NB4 (cell line): ENCODE results near the gene MTHFR.

Experiments used
- DNase-seq: peaks from one replicate; pipeline ENCODE4 v3.0.0; 2010; ENCODE audit warnings: low read depth
- H3K4me3 ChIP-seq: one replicate; pipeline ENCODE4 v1.5.1; 2011; ENCODE audit warnings: mild to moderate bottlenecking, low read depth, low read length, moderate library complexity
- CTCF ChIP-seq: IDR thresholded peaks from one replicate; pipeline ENCODE4 v1.5.1; 2012; ENCODE audit warnings: low read depth, low read length
- MAX ChIP-seq: IDR thresholded peaks from 2 replicates; pipeline ENCODE4 v1.6.1; 2011; ENCODE audit warnings: low read depth, low read length
- MYC ChIP-seq: IDR thresholded peaks from 2 replicates; pipeline ENCODE4 v1.6.1; 2011; ENCODE audit warnings: low read depth, low read length
- POLR2A ChIP-seq: IDR thresholded peaks from 2 replicates; pipeline ENCODE4 v1.6.1; 2011; ENCODE audit warnings: mild to moderate bottlenecking; ENCODE audit not compliant: insufficient read length; ENCODE audit errors: extremely low read depth

The MTHFR gene

GRCh38 chr1:11797525-11798216, 8.1 kb downstream of the MTHFR start:
- DNase-seq: no peak
- TF ChIP-seq MYC (no peak), POLR2A (no peak), CTCF (no peak), MAX (no peak)
- no peak overlapping the region for H3K4me3 ChIP-seq

GRCh38 chr1:11796036-11796828, 9.5 kb downstream of the MTHFR start:
- no peak for TF ChIP-seq CTCF
- TF ChIP-seq POLR2A: no peak
- no peak for TF ChIP-seq MYC
- TF ChIP-seq MAX: no peak
- no peak for DNase-seq
- H3K4me3 ChIP-seq: no peak overlapping the region

GRCh38 chr1:11795238-11795890, 10.4 kb downstream of the MTHFR start:
- TF ChIP-seq MYC: no peak
- no peak for TF ChIP-seq MAX
- no peak overlapping the region for H3K4me3 ChIP-seq
- DNase-seq: no peak

- H3K4me3 ChIP-seq: no peak overlapping the region
- no peak for TF ChIP-seq CTCF
- TF ChIP-seq MAX: no peak
- TF ChIP-seq POLR2A: no peak
- no peak for TF ChIP-seq MYC
- no peak for DNase-seq
Observed at GRCh38 chr1:11794446-11795237, 11.1 kb downstream of the MTHFR start.

- no peak overlapping the region for H3K4me3 ChIP-seq
- TF ChIP-seq POLR2A (no peak), MAX (no peak)
- DNase-seq: no peak
Observed at GRCh38 chr1:11793819-11794218, 11.9 kb downstream of the MTHFR start.

GRCh38 chr1:11792106-11792505, 13.7 kb downstream of the MTHFR start:
- H3K4me3 ChIP-seq: no peak overlapping the region
- TF ChIP-seq MYC (no peak), CTCF (no peak), MAX (no peak), POLR2A (no peak)
- DNase-seq: no peak
